ENCODE data around the gene PAN2.
A peak's percentile ranks its signal among the peaks of the same experiment; 100 is the strongest.

Gene PAN2

GRCh38 chr12:56361487-56362129, 27.8 kb upstream of the PAN2 start:
- Histone ChIP-seq H3K9me2 (replicated peaks; ENCODE audit: insufficient read depth, low read length) (no peaks in the 10 kb centered on the region), H3K36me3 (ENCODE audit: low read length) (no peaks in the 10 kb centered on the region), H3K9me3 (ENCODE audit: insufficient read depth, low read length) (no peaks in the 10 kb centered on the region), H4K20me1 (ENCODE audit: low read depth, low read length) (no peaks in the 10 kb centered on the region), H3K4me3 (ENCODE audit: insufficient read depth, low read length, poor library complexity, severe bottlenecking) (no peak overlapping the region), H3K79me2 (ENCODE audit: insufficient read depth, low read length) (peaks cover 14% of the 10 kb centered on the region), H2AFZ (ENCODE audit: low read depth, low read length, severe bottlenecking) (no peak overlapping the region), H3F3A (ENCODE audit: insufficient read depth) (peaks cover 18% of the 10 kb centered on the region), H3K27ac (ENCODE audit: low read depth, low read length) (no peak overlapping the region), H3K9ac (ENCODE audit: low read length) (no peak overlapping the region), H3K27me3 (ENCODE audit: low read length) (no peaks in the 10 kb centered on the region), H3K4me2 (ENCODE audit: low read depth, low read length, poor library complexity, severe bottlenecking) (peak overlapping the region; percentile 84)
- TF ChIP-seq EZH2phosphoT487 (conservative IDR thresholded peaks at IDR 0.05; ENCODE audit: low read length) (no peak), CTCF (IDR thresholded peaks at IDR 0.05; ENCODE audit: insufficient read depth, low read length, poor library complexity, severe bottlenecking) (no peak)

- H3K9me3 ChIP-seq (ENCODE audit: insufficient read depth, low read length), result no peaks in the 10 kb centered on the region
- peak within 1 kb of the TSS; percentile 49 for H2AFZ ChIP-seq (ENCODE audit: low read depth, low read length, severe bottlenecking)
These were observed 26.3 kb upstream of the PAN2 start, which contains the start of gene STAT2 for GRCh38 chr12:56359851-56360767. Gene STAT2, minus strand, starts transcription at chr12:56360107. Its CDS starts 3,536 bp downstream, at chr12:56356571.

GRCh38 chr12:56358836-56359532, 25.2 kb upstream of the PAN2 start:
- H3K9ac ChIP-seq (ENCODE audit: low read length), result peak overlapping the region; percentile 79
- no peaks in the 10 kb centered on the region for H3K9me3 ChIP-seq (ENCODE audit: insufficient read depth, low read length)
- peaks cover 14% of the 10 kb centered on the region for H3K79me2 ChIP-seq (ENCODE audit: insufficient read depth, low read length)
- H3K27me3 ChIP-seq (ENCODE audit: low read length), result no peaks in the 10 kb centered on the region
- H2AFZ ChIP-seq (ENCODE audit: low read depth, low read length, severe bottlenecking), result no peak overlapping the region
- H3K9me2 ChIP-seq (replicated peaks; ENCODE audit: insufficient read depth, low read length), result no peaks in the 10 kb centered on the region
- H3F3A ChIP-seq (ENCODE audit: insufficient read depth), result peaks cover 18% of the 10 kb centered on the region
- peak overlapping the region; percentile 43; the same call in 1 of the 2 replicates for H3K27ac ChIP-seq (ENCODE audit: low read depth, low read length)
- H3K4me2 ChIP-seq (ENCODE audit: low read depth, low read length, poor library complexity, severe bottlenecking), result peak overlapping the region; percentile 95
- peaks cover 4% of the 10 kb centered on the region; the same call in 1 of the 2 replicates for H3K36me3 ChIP-seq (ENCODE audit: low read length)
- peak overlapping the region; percentile 85 for H3K4me3 ChIP-seq (ENCODE audit: insufficient read depth, low read length, poor library complexity, severe bottlenecking)
- no peaks in the 10 kb centered on the region for H4K20me1 ChIP-seq (ENCODE audit: low read depth, low read length)
- TF ChIP-seq EZH2phosphoT487 (conservative IDR thresholded peaks at IDR 0.05; ENCODE audit: low read length) (no peak), CTCF (IDR thresholded peaks at IDR 0.05; ENCODE audit: insufficient read depth, low read length, poor library complexity, severe bottlenecking) (no peak)

More at GRCh38 chr12:56359851-56360767, 26.3 kb upstream of the PAN2 start, which contains the start of gene STAT2:
- Histone ChIP-seq H3K27ac (ENCODE audit: low read depth, low read length) (peak within 1 kb of the TSS; percentile 43), H3K4me3 (ENCODE audit: insufficient read depth, low read length, poor library complexity, severe bottlenecking) (peak within 1 kb of the TSS; percentile 85), H3K9me2 (replicated peaks; ENCODE audit: insufficient read depth, low read length) (no peaks in the 10 kb centered on the region), H3K9ac (ENCODE audit: low read length) (peak within 1 kb of the TSS; percentile 79), H3K36me3 (ENCODE audit: low read length) (no peaks in the 10 kb centered on the region), H4K20me1 (ENCODE audit: low read depth, low read length) (no peaks in the 10 kb centered on the region), H3F3A (ENCODE audit: insufficient read depth) (peaks cover 18% of the 10 kb centered on the region), H3K4me2 (ENCODE audit: low read depth, low read length, poor library complexity, severe bottlenecking) (peak within 1 kb of the TSS; percentile 95), H3K27me3 (ENCODE audit: low read length) (no peaks in the 10 kb centered on the region), H3K79me2 (ENCODE audit: insufficient read depth, low read length) (peaks cover 14% of the 10 kb centered on the region)
- TF ChIP-seq CTCF (IDR thresholded peaks at IDR 0.05; ENCODE audit: insufficient read depth, low read length, poor library complexity, severe bottlenecking), result no peak
- TF ChIP-seq EZH2phosphoT487 (conservative IDR thresholded peaks at IDR 0.05; ENCODE audit: low read length), result no peak

Data from SU-DHL-6 (cell line).